PC-9 (cell line): ENCODE results near the gene CTNNA3. TPM values are rescaled to one million over a fixed set of nuclear protein-coding genes. Genes with fewer than 3 reads are reported as not detected.

ENCODE experiments used
- BruUV-seq: library from RNA; stranded (reverse); fragments of 400-500 nt; replicated peaks from 2 replicates; lab custom pipeline; 2021; lab: Mats Ljungman, UMichigan
- CTCF ChIA-PET: fragments of 300-600 bp; sonication (Branson Sonifier 250); formaldehyde crosslinking; loops from one replicate; lab custom pipeline; 2022; ENCODE audit warnings: antibody characterized with exemption; lab: Charles Lee
- POLR2A ChIA-PET: fragments of 300-600 bp; sonication (Branson Sonifier 250); formaldehyde crosslinking; loops from one replicate; lab custom pipeline; 2022; ENCODE audit warnings: antibody characterized with exemption; ENCODE audit not compliant: unreplicated experiment; lab: Charles Lee
- DNase-seq, 2 experiments: peaks; one replicate each; pipeline versions ENCODE4 v3.0.0 to v3.0.0-alpha.2; 2015 to 2022; ENCODE audit warnings: mixed read lengths in 1 of 2
- H2AFZ ChIP-seq: fragments of 200-600 bp; sonication (generic); 2 replicates; pipeline ENCODE4 v1.8.1; 2017; ENCODE audit warnings: antibody characterized with exemption
- H3F3A ChIP-seq: fragments of 200-600 bp; sonication (generic); 2 replicates; pipeline ENCODE4 v1.8.1; 2017; ENCODE audit warnings: antibody characterized with exemption, mild to moderate bottlenecking, low read depth; ENCODE audit not compliant: insufficient read depth
- H3K27ac ChIP-seq: fragments of 200-600 bp; sonication (generic); 2 replicates; pipeline ENCODE4 v1.6.1; 2016; ENCODE audit warnings: mixed run types
- H3K27me3 ChIP-seq: fragments of 200-600 bp; sonication (generic); 2 replicates; pipeline ENCODE4 v1.6.1; 2016; ENCODE audit warnings: low read depth, mixed run types; ENCODE audit not compliant: insufficient read depth
- H3K36me3 ChIP-seq: fragments of 200-600 bp; sonication (generic); 2 replicates; pipeline ENCODE4 v1.6.1; 2016; ENCODE audit warnings: low read depth, mixed run types
- H3K4me1 ChIP-seq: fragments of 200-600 bp; sonication (generic); replicated peaks from 2 replicates; pipeline ENCODE4 v1.6.1; 2016; ENCODE audit warnings: mixed run types; ENCODE audit not compliant: insufficient read depth
- H3K4me2 ChIP-seq: fragments of 200-600 bp; sonication (generic); 2 replicates; pipeline ENCODE4 v1.6.1; 2017; ENCODE audit warnings: mixed run types
- H3K4me3 ChIP-seq: fragments of 200-600 bp; sonication (generic); 2 replicates; pipeline ENCODE4 v1.6.1; 2016; ENCODE audit warnings: mixed run types
- H3K79me2 ChIP-seq: fragments of 200-600 bp; sonication (generic); 2 replicates; pipeline ENCODE4 v1.6.1; 2017; ENCODE audit warnings: low read depth, mixed run types
- H3K9me2 ChIP-seq: fragments of 200-600 bp; sonication (generic); 2 replicates; pipeline ENCODE4 v1.8.1; 2017; ENCODE audit warnings: mild to moderate bottlenecking; ENCODE audit not compliant: insufficient read depth
- H3K9me3 ChIP-seq: fragments of 200-600 bp; sonication (generic); 2 replicates; pipeline ENCODE4 v1.8.1; 2016; ENCODE audit warnings: low read depth; ENCODE audit not compliant: insufficient read depth
- H4K20me1 ChIP-seq: fragments of 200-600 bp; sonication (generic); 2 replicates; pipeline ENCODE4 v1.8.1; 2017; ENCODE audit not compliant: insufficient read depth
- EZH2 ChIP-seq: fragments of 200-600 bp; sonication (generic); IDR thresholded peaks from 2 replicates; pipeline ENCODE4 v1.8.0; 2017; ENCODE audit warnings: antibody characterized with exemption, low read depth
- intact Hi-C: fragments of 100-400 bp; cut with micrococcal nuclease; formaldehyde crosslinking; loops from one replicate; pipeline ENCODE4 v1.10.0; 2022; ENCODE audit not compliant: unreplicated experiment
- total RNA-seq: library from RNA; stranded (reverse); gene quantifications from 2 replicates; pipeline ENCODE4 v1.2.3, GENCODE V29; 2021
- TF ChIP-seq, protein P1 (sequence below): fragments of 200-600 bp; sonication (generic); conservative IDR thresholded peaks from 2 replicates; pipeline ENCODE4 v1.6.1; 2017; ENCODE audit warnings: mixed run types, antibody characterized with exemption, mild to moderate bottlenecking, moderate library complexity

The CTNNA3 gene
- total RNA-seq, 1 experiment from 2014 or later: not detected

DNA sequence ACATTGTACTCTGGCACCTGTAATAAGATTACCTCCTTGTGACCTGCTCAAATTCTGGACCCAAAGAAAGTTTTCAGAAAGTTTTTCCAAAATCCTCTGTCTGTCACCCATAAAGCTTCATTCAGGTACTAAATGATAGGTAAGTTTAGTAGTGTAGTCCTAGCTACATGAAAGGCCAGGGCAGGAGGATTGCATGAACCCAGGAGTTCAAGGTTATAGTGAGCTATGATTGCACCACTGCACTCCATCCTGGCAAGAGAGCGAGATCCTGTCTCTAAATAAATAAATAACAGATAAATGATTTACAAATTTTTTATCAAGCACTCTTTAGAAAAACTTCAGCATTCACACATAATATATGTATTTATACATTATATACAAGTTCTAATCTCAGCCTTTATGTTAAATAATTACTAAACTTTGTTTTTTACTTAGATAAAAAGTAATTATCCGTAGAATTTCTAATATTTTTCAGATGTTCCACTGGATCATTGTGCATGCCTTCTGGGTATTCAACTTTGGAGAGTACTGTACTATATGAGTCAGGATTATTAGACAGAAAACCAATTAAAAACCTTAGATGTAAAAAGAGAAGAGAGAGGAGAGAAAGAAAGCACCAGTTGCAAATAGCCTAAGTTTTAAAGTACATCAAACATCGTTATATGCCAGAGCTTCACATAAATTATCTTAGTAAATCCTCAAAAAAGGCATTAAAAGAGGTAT is 407.1 kb downstream of the CTNNA3 start:
- ChIA-PET CTCF (no interaction called here), POLR2A (no interaction called here)
- no peak overlapping the region for H3K4me2 ChIP-seq
- no TSS peak for BruUV-seq
- H2AFZ ChIP-seq: no peak overlapping the region
- no peaks in the 10 kb centered on the region for H3K36me3 ChIP-seq
- no peaks in the 10 kb centered on the region for H3K4me1 ChIP-seq
- H3K9me2 ChIP-seq: no peaks in the 10 kb centered on the region
- no peak for DNase-seq
- no peaks in the 10 kb centered on the region for H3K79me2 ChIP-seq
- no peaks in the 10 kb centered on the region for H4K20me1 ChIP-seq
- H3F3A ChIP-seq: no peaks in the 10 kb centered on the region
- TF ChIP-seq, protein P1, sequence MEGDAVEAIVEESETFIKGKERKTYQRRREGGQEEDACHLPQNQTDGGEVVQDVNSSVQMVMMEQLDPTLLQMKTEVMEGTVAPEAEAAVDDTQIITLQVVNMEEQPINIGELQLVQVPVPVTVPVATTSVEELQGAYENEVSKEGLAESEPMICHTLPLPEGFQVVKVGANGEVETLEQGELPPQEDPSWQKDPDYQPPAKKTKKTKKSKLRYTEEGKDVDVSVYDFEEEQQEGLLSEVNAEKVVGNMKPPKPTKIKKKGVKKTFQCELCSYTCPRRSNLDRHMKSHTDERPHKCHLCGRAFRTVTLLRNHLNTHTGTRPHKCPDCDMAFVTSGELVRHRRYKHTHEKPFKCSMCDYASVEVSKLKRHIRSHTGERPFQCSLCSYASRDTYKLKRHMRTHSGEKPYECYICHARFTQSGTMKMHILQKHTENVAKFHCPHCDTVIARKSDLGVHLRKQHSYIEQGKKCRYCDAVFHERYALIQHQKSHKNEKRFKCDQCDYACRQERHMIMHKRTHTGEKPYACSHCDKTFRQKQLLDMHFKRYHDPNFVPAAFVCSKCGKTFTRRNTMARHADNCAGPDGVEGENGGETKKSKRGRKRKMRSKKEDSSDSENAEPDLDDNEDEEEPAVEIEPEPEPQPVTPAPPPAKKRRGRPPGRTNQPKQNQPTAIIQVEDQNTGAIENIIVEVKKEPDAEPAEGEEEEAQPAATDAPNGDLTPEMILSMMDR: no peak
- no peak for TF ChIP-seq EZH2
- no peak overlapping the region for H3K27ac ChIP-seq
- no peaks in the 10 kb centered on the region for H3K27me3 ChIP-seq
- no peak overlapping the region for H3K4me3 ChIP-seq
- H3K9me3 ChIP-seq: no peaks in the 10 kb centered on the region
- intact Hi-C loops: no loop called here

GRCh38 chr10:67284589-67284988 is 411.4 kb downstream of the CTNNA3 start:
- Histone ChIP-seq H4K20me1 (no peaks in the 10 kb centered on the region), H2AFZ (no peak overlapping the region), H3K9me3 (no peaks in the 10 kb centered on the region), H3K27ac (no peak overlapping the region), H3K4me1 (no peaks in the 10 kb centered on the region), H3K79me2 (no peaks in the 10 kb centered on the region), H3K4me3 (no peak overlapping the region), H3K27me3 (no peaks in the 10 kb centered on the region), H3F3A (no peaks in the 10 kb centered on the region), H3K4me2 (no peak overlapping the region), H3K9me2 (no peaks in the 10 kb centered on the region), H3K36me3 (no peaks in the 10 kb centered on the region)
- BruUV-seq: no TSS peak
- no peak for TF ChIP-seq EZH2
- TF ChIP-seq, protein P1: no peak
- intact Hi-C loops: no loop called here
- no peak for DNase-seq
- ChIA-PET CTCF (no interaction called here), POLR2A (no interaction called here)

DNA sequence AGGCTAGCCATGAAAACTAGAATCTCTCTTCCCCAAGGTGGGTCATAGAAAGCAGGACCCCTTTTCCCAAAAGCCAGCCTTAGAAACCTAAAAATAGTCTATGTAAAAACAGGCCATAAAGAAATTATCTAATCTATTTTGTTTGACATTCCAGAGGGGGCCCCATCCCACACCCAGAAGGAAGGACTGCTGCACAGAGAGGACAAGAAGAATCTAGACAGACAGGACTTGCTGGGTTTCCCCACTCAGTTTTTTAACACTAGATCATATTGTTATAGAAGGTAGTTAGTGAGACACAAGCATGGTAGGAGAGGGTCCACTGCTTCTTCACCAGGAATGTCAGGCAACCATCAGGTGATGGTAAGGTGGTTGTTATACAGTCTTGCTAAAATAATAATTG is 413.1 kb downstream of the CTNNA3 start:
- Histone ChIP-seq H3K9me2 (no peaks in the 10 kb centered on the region), H3K27ac (no peak overlapping the region), H3K4me2 (no peak overlapping the region), H3K4me3 (no peak overlapping the region), H3K9me3 (no peaks in the 10 kb centered on the region), H2AFZ (no peak overlapping the region), H3K36me3 (no peaks in the 10 kb centered on the region), H3F3A (no peaks in the 10 kb centered on the region), H3K27me3 (no peaks in the 10 kb centered on the region), H4K20me1 (no peaks in the 10 kb centered on the region), H3K79me2 (no peaks in the 10 kb centered on the region), H3K4me1 (no peaks in the 10 kb centered on the region)
- no TSS peak for BruUV-seq
- TF ChIP-seq, protein P1: no peak
- no peak for TF ChIP-seq EZH2
- ChIA-PET CTCF (no interaction called here), POLR2A (no interaction called here)
- DNase-seq: no peak
- intact Hi-C loops: no loop called here
